Peyer's patch (tissue), 4 donors: ENCODE data around the gene ENTPD1. TPM values are rescaled to one million over a fixed set of nuclear protein-coding genes. Genes with fewer than 3 reads are reported as not detected.
"Not testable (repeated sequence)": the region's sequence is repeated elsewhere in the genome, so short reads cannot be mapped to it uniquely, and the experiment has no call there.

ENCODE experiments used
- DNase-seq, 3 donors: peaks; one replicate each; pipeline ENCODE4 v3.0.0-alpha.2; 2017 to 2019
- H3K27ac ChIP-seq, 4 donors: fragments of 200-600 bp; sonication (generic); one replicate each; pipeline ENCODE4 v1.5.1; 2016 to 2019
- H3K27me3 ChIP-seq, 2 donors: fragments of 200-600 bp; sonication (generic); one replicate each; pipeline ENCODE4 v1.5.1; 2019
- H3K36me3 ChIP-seq, 3 donors: fragments of 200-600 bp; sonication (generic); one replicate each; pipeline ENCODE4 v1.5.1; 2016 to 2019
- H3K4me1 ChIP-seq, 4 donors: fragments of 200-600 bp; sonication (generic); one replicate each; pipeline ENCODE4 v1.5.1; 2016 to 2019
- H3K4me3 ChIP-seq, 4 donors: fragments of 200-600 bp; sonication (generic); 1 replicate in 3 of 4; 2 replicates in 1 of 4; pipeline ENCODE4 v1.5.1; 2016 to 2019; ENCODE audit warnings: mild to moderate bottlenecking in 1 of 4
- H3K9me3 ChIP-seq, 4 donors: fragments of 200-600 bp; sonication (generic); one replicate each; pipeline ENCODE4 v1.5.1; 2016 to 2019; ENCODE audit warnings: mild to moderate bottlenecking in 1 of 4
- POLR2A ChIP-seq, 2 donors: fragments of 450-650 bp; IDR thresholded peaks; one replicate each; pipeline ENCODE4 v1.5.1; 2017; ENCODE audit warnings: antibody characterized with exemption in 2 of 2, mild to moderate bottlenecking in 2 of 2, moderate library complexity in 2 of 2
- total RNA-seq, 4 donors: library from RNA; depleted of rRNA; stranded (reverse); fragments of >200 nt; gene quantifications; one replicate each; pipeline ENCODE4 v1.1.0, GENCODE V29; 2016
- TF ChIP-seq, protein P1 (sequence below), 6 experiments: fragments of 450-650 bp in 4 of 6; fragments of 200-600 bp in 2 of 6; sonication (generic) in 1 of 6; IDR thresholded peaks; one replicate each; pipeline ENCODE4 v1.5.1; 2017 to 2019; ENCODE audit warnings: antibody characterized with exemption in 6 of 6, mild to moderate bottlenecking in 3 of 6, moderate library complexity in 1 of 6

The ENTPD1 gene
- total RNA-seq, 4 donors from 2014 or later, result 5.8 to 73.4 (median 16.8) TPM

DNA sequence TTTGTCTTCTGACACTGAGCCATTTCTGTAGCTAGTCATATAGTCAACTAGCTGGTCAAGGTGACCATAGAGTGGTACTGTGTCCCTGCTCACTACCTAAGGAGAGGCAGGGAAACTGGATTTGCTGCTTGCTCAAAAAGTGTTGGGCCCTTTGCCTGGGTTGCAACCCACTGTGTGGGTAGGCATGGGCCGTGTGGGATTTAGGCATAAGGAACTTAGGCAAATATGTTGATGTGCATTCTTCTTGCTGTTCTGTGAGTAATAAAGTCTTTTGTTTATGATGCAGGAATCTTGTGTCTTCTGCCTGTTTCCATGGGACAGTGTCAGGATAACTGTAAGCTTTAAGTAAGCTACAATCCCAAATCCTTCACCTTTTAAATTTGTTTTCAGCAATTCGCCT, 39.1 kb upstream of the ENTPD1 start:
- DNase-seq, result no peak
- Histone ChIP-seq H3K27me3 (no peaks in the 10 kb centered on the region), H3K36me3 (no peaks in the 10 kb centered on the region), H3K27ac (no peak overlapping the region), H3K9me3 (no peaks in the 10 kb centered on the region), H3K4me1 (no peaks in the 10 kb centered on the region), H3K4me3 (no peak overlapping the region)
- TF ChIP-seq POLR2A (IDR thresholded peaks at IDR 0.05), result no peak
- TF ChIP-seq, protein P1, sequence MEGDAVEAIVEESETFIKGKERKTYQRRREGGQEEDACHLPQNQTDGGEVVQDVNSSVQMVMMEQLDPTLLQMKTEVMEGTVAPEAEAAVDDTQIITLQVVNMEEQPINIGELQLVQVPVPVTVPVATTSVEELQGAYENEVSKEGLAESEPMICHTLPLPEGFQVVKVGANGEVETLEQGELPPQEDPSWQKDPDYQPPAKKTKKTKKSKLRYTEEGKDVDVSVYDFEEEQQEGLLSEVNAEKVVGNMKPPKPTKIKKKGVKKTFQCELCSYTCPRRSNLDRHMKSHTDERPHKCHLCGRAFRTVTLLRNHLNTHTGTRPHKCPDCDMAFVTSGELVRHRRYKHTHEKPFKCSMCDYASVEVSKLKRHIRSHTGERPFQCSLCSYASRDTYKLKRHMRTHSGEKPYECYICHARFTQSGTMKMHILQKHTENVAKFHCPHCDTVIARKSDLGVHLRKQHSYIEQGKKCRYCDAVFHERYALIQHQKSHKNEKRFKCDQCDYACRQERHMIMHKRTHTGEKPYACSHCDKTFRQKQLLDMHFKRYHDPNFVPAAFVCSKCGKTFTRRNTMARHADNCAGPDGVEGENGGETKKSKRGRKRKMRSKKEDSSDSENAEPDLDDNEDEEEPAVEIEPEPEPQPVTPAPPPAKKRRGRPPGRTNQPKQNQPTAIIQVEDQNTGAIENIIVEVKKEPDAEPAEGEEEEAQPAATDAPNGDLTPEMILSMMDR (IDR thresholded peaks at IDR 0.05), result no peak

DNA sequence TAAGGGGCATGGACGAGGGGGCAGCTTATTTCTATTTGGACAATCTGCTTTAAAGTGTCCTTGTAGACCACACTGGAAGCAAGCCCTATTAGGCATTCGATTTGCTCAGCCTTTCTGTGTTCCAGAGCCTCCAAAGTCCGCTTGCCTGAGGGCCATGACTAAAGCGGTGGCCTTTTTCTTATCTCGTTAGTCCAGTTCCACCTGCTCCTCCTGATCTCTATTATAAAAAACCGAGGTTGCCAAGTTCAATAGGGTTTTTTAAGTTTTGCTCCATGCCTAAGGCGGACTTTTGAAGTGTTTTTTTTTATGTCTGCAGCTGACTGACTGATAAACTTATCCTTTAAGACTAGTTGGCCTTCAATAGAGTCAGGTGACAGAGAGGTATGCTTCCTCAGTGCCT, 35.2 kb upstream of the ENTPD1 start:
- H3K4me1 ChIP-seq, H3K27me3 ChIP-seq, H3K9me3 ChIP-seq, H3K27ac ChIP-seq, H3K36me3 ChIP-seq, DNase-seq, H3K4me3 ChIP-seq: not testable (repeated sequence)

DNA sequence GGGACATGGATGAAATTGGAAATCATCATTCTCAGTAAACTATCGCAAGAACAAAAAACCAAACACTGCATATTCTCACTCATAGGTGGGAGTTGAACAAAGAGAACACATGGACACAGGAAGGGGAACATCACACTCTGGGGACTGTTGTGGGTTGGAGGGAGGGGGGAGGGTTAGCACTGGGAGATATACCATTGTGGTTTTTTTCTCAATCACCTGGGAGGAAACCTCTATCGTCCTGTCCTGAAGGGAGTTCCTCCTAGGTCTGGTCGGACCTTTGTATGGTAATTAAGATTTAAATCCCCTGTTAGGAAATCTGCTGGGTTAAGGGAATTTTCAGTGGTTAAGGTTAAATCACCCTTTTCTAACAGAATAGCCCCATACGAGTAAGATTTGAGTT, 33.5 kb upstream of the ENTPD1 start:
- H3K4me1 ChIP-seq, DNase-seq, H3K4me3 ChIP-seq, H3K27me3 ChIP-seq, H3K36me3 ChIP-seq, H3K9me3 ChIP-seq, H3K27ac ChIP-seq: not testable (repeated sequence)

DNA sequence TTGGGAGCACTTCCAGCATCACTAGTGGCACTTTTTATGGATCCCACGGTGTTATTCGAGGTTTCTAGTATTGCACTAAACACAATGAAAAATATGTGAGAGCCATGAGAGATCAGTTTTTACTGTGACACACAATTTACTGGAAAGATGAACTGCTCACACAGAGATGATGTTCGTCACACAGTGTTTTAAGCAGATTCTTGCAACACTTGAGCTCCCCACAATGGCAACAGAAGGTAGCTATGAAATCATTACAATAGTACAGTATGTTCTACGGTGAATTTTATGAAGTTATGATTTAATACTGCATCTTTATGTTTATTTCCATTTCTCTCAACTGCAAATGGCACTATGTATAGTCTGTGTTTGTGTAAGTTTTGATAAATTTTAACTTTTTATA, 27.4 kb upstream of the ENTPD1 start:
- peak overlapping the region in 1 of 4 donors; percentile 28 for H3K27ac ChIP-seq
- no peaks in the 10 kb centered on the region for H3K36me3 ChIP-seq
- no peaks in the 10 kb centered on the region for H3K4me1 ChIP-seq
- no peaks in the 10 kb centered on the region for H3K27me3 ChIP-seq
- H3K4me3 ChIP-seq, result no peak overlapping the region
- no peak for TF ChIP-seq POLR2A (IDR thresholded peaks at IDR 0.05)
- TF ChIP-seq, protein P1 (IDR thresholded peaks at IDR 0.05), result no peak
- DNase-seq, result no peak
- H3K9me3 ChIP-seq, result no peaks in the 10 kb centered on the region

DNA sequence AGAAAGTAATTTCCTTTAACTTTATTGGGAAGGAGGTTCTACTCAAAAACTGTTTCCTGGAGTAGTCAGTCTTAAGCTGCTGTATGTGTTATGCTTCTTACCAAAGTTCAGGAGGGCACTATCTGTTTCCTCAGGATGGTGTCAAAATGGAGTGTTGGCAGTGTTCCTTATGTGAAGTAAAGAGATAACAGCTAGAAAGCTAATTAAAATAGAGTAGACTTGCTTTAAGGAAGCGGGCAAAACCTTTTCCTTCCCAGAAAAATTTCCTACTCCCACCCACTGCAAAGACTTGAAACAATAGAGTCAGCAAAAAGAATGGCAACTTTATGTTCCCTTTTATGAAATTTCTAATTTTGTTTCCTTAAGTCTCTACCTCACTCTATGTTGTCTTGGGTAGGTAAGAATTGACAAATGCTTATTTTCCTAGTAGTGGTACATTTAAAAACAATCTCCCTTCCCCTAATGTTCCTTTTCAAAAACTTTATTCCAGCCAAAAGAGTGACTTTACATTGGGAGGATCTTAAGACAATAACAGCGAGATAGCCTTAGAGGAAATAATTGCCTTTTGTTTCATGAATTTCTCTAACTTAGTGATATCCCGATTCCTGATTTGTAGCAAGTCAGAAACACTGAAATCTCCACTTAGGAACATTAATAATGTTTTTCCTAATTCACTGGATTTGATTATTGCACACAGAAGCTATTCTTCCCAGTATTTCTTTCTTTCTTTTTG, 26.5 kb upstream of the ENTPD1 start:
- H3K4me3 ChIP-seq, result no peak overlapping the region
- TF ChIP-seq, protein P1 (IDR thresholded peaks at IDR 0.05), result no peak
- no peak for DNase-seq
- H3K9me3 ChIP-seq, result no peaks in the 10 kb centered on the region
- no peaks in the 10 kb centered on the region for H3K4me1 ChIP-seq
- peak overlapping the region in 3 of 4 donors; percentile 20 to 29 (median 28) for H3K27ac ChIP-seq
- H3K36me3 ChIP-seq, result no peaks in the 10 kb centered on the region
- H3K27me3 ChIP-seq, result no peaks in the 10 kb centered on the region

DNA sequence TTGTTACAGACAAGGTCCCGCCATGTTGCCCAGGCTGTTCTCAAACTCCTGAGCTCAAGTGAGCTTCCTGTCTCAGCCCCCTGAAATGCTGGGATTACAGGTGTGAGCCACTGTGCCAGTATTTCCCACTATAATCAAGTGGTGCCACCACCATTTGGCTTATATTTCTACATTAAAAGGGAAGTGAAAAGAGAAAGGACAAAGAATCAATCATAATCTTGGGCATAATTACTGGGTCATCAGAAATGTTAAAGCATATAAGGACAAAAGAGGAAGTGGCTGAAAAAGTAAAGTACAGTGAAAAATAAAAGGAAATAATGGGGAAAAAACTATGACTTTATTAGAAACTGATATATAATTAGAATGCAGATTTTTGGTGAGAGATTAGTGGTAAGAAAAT, 25.7 kb upstream of the ENTPD1 start:
- H3K27me3 ChIP-seq, result no peaks in the 10 kb centered on the region
- no peak overlapping the region for H3K4me3 ChIP-seq
- DNase-seq, result no peak
- no peaks in the 10 kb centered on the region for H3K4me1 ChIP-seq
- H3K36me3 ChIP-seq, result no peaks in the 10 kb centered on the region
- H3K9me3 ChIP-seq, result no peaks in the 10 kb centered on the region
- H3K27ac ChIP-seq, result peak overlapping the region in 2 of 4 donors; percentile 28 to 29
- TF ChIP-seq, protein P1 (IDR thresholded peaks at IDR 0.05), result no peak
- no peak for TF ChIP-seq POLR2A (IDR thresholded peaks at IDR 0.05)

DNA sequence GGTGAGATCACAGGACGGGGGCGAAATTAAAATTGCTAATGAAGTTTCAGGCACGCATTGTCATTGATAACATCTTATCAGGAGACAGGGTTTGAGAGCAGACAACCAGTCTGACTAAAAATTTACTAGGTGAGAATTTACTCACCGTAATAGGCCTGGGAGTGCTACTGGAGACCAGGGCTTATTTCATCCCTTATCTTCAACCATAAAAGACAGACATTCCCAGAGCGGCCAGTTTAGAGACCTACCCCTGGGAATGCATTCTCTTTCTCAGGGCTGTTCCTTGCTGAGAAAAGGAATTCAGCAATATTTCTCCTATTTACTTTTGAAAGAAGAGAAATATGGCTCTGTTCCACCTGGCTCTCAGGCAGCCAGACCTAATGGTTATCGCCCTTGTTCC, 23.1 kb upstream of the ENTPD1 start:
- not testable (repeated sequence) for H3K4me1 ChIP-seq, H3K9me3 ChIP-seq, DNase-seq, H3K27ac ChIP-seq, H3K36me3 ChIP-seq, H3K4me3 ChIP-seq, H3K27me3 ChIP-seq
